HG02642 (cell line): ENCODE results near the gene DCUN1D3.
"Not testable (repeated sequence)": the region's sequence is repeated elsewhere in the genome, so short reads cannot be mapped to it uniquely, and the experiment has no call there.

Experiments
- ATAC-seq: cut with Tn5 transposase; IDR thresholded peaks from one replicate; pipeline ENCODE4 v1.9.1; 2021; ENCODE audit warnings: mild to moderate bottlenecking; ENCODE audit not compliant: unreplicated experiment, poor library complexity

Gene DCUN1D3, protein sequence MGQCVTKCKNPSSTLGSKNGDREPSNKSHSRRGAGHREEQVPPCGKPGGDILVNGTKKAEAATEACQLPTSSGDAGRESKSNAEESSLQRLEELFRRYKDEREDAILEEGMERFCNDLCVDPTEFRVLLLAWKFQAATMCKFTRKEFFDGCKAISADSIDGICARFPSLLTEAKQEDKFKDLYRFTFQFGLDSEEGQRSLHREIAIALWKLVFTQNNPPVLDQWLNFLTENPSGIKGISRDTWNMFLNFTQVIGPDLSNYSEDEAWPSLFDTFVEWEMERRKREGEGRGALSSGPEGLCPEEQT

DNA sequence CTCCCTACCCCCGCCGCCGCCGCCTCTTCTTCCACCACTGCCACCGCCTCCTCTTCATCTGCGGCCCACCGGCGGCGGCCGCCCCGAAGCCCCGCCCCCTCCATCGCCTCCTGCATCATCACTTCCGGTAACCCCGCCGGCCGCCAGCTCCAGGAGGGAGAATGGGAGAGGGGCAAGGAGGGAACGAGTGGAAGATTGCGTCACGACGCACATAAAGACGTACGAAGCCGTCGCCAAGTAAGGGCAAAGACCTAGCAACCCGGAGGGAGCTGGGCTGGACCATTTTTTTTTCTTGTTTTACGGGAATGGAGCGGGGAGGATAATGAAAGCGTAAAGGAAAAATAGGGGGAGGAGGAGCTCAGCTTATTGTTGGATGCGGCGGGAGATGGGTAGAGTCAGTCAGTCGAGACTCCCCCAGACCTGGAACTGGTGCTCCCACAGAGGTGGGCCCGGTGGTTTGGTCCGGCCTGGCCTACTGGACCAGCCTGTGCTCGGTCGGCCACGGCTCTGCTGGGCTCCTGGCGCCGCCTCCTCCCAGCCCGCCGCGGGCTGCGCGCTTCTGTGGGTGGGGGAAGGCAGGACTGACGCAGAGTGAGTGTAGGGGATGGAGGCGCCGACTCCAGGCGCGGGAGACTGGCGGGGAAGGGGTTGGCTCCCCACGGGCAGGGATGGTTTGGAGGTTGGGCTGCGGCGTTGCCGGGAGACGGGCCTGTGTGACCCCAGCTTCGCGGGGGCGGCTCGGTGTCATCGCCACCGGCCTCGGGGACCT lies at the start of gene DCUN1D3, which contains the start of gene LYRM1:
Gene DCUN1D3 (minus strand): TSS at position 60 of the 769 bp plus-strand sequence. CDS start 37,820 bp downstream, outside the sequence.
Gene LYRM1 (plus strand): TSS at position 473 of the 769 bp plus-strand sequence. CDS start 14,785 bp downstream, outside the sequence.
- peak; percentile 79 for ATAC-seq

DNA sequence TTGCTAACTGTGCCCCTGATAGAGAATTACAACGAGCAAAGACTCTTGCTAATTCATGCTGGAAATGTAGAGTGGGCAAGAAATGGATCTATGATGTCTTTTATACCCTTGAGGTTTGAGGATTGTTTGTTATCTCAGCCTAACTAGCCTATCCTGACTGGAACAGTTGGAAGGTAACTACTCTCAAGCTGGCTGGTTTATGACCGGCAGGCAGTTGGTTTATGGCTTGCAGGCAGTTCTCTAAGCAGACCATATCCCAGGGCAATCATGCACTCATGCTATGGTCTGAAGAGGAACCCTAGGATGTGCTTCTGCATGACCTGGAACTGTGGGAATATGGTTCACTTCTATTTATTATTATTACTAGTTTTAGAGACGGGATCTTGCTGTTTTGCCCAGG lies 49.5 kb upstream of the DCUN1D3 start:
- ATAC-seq, result no peak

DNA sequence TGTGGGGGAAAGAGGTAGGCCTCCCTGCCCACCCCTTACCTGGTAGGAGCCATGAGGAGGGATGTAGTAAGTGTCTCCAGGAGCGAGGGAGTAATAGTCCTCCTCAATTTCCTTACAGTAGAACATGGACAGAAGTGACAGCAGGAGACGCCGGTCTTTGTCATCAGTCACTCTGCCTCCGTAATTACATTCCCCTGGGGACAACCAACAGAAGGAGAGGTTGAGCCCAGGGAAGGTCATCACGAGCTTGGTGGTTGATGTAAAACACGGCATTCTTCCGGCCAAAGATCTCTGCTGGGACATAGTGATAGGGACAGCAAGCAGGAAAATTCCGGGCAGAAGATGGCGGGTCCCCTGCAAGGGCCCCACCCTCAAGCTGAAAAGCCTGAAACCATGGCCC lies 48.3 kb upstream of the DCUN1D3 start:
- ATAC-seq, result no peak

DNA sequence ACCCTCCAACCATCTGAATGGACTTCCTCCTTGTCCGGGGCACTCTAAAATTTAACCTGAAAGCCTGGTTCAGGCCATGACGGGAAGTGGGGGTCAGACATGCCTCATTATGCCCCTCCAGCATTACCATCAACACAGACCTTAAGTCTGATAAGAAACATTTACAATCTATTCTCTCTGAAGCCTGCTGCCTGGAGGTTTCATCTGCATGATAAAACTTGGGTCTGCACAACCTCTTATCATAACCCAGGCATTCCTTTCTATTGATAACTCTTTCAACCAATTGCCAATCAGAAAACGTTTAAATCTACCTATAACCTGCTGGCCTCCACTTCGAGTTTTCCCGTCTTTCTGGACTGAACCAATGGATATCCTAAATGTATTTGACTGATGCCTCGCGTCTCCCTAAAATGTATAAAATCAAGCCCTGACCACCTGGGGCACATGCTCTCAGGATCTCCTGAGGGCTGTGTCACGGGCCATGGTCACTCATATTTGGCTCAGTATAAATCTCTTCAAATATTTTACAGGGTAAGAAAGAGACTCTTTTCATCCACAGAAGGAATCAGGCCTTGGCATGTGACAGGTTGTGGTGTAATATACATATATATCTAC lies 46.0 kb upstream of the DCUN1D3 start:
- no peak for ATAC-seq

DNA sequence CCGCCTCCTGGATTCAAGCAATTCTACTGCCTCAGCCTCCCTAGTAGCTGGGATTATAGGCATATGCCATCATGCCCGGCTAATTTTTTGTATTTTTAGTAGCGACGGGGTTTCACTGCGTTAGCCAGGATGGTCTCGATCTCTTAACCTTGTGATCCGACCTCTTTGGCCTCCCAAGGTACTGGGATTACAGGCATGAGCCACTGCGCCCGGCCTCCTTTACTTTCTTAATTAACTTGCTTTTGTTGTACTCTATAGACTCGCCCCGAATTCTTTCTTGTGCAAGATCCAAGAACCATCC lies 45.4 kb upstream of the DCUN1D3 start:
- ATAC-seq, result not testable (repeated sequence)

DNA sequence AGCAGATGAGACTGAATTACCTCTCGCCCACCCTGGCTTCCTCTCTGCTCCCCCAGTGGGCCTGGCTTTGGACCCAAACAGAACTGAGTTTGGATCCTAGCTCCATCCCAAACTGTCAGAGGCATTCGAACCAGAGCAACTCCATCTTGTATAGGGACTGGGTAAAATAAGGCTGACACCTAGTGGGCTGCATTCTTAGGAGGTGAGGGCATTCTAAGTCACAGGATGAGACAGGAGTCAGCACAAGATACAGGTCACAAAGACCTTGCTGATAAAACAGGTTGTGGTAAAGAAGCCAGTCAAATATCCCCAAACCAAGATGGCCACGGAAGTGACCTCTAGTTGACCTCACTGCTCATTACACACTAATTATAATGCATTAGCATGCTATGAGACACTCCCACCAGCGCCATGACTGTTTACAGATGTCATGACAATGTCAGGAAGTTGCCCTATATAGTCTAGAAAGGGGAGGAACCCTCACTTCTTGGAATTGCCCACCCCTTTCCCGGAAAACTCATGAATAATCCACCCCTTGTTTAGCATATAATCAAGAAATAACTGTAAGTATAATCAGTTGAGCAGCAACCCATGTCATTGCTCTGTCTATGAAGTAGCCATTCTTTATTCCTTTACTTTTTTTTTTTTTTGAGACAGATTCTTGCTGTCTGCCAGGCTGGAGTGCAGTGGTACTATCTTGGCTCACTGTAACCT lies 44.9 kb upstream of the DCUN1D3 start:
- ATAC-seq, result no peak

DNA sequence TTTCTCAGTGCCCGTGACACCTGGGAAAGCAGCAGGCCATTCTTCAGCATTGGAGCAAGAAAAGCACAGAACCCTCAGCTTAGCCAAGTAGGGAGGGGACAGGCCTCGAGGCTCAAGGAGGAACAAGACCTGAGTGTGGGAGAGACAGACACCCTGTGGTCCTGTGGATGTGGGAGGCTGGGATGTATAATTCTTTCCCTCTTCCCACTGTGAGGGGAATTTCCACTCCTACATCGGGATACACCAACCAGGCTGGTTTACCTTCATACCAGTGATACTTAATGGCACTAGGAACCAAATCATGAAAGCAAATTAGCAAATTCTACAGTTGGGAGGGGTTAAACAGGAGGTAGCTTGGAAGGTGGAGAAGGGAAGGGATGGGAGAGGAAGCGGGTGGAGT lies 42.1 kb upstream of the DCUN1D3 start:
- no peak for ATAC-seq

DNA sequence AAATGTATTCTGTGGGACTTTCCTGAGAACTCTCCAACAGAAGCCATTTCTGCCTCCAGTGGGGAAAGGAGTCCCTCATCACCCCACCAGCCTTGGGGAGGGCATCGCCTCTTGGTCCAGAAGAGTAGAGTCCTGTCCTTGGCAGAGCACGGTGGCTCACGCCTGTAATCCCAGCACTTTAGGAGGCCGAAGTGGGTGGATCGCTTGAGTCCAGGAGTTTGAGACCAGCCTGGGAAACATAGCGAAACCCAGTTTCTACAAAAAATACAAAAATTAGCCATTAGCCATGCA lies 41.4 kb upstream of the DCUN1D3 start:
- ATAC-seq, result no peak

DNA sequence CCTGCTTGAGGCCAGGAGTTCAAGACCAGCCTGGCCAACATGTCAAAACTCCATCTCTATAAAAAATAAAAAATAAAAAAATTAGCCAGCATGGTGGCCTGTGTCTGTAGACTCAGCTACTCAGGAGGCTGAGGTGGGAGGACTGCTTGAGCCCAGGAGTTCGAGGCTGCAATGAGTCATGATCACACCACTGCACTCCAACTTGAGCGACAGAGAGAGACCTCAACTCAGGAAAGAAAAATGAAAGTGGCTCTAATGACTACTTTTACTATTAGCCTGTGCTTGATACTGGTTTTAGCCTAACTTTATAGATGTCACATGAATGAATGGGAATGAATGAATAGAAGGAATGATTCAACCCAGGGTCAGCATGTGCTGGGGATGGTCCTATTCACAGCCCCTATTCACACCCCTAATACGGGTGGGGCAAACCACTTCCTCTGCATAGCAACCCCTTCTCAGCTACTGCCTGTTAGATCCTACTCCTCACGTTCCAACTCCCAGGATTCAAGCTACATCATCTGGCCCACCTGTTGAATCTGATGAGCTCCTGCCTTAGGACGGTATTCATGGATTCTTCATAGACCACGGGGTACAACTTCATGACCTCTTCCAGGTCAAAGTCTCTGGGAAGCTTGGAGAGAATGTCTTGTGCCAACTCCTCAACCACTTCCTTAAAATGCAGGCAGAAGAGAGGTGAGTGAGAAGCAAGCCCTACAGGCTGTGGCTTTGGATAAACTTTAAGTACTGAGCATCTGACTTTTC lies 40.9 kb upstream of the DCUN1D3 start:
- no peak for ATAC-seq

DNA sequence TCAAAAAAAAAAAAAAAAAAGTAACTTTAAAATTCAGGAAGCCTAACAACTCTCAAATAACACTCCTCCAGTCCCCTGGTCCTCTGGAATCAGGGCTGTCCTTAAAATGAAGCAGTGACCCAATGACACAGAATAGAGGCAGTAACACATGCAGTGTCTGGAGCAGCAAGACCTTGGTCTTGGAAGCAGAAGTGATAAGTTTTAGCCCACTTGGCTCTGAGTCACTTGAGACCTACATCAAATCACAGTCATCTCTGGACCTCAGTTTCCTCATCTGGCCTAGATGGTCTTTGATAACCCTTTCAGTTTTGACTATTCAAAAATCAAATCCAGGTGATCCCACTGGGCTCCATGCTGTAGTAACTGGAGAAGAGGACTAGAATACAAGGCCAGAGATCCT lies 39.5 kb upstream of the DCUN1D3 start:
- no peak for ATAC-seq

DNA sequence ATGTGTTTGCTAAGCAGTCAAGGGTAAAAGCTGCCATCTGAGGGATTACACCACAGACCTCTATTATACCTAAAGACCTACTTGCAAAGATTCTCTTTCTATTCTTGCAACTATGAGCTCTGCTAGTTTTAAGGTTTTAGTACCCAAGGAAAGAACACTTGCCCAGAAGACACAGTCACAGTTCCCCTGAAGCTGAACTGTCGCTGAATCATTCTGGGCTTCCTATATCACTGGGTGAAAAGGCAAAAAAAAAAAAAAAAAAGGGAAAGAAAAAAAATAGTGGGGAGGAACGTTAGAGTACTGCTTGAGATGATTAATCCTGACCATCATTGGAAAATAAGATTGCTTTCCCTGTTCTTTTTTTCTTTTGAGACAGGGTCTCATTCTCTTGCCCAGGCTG lies 38.3 kb upstream of the DCUN1D3 start:
- ATAC-seq, result no peak

DNA sequence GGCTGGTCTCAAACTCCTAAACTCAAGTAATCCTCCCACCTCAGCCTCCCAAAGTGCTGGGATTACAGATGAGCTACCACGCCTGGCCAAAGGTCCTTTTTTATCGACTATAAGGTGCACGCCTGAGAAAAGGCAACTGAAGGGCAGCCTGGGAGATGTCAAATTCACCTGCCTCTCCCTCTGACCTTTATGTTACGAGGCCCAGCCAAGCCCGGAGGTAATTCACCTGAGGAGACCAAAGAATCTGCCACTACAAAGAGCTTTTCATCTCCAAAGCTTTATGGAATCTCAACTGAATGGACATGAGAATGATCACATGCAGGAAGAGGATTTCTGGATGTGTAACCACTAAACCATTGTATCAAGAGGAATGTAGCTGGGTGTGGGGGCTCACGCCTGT lies 37.6 kb upstream of the DCUN1D3 start:
- ATAC-seq, result no peak

DNA sequence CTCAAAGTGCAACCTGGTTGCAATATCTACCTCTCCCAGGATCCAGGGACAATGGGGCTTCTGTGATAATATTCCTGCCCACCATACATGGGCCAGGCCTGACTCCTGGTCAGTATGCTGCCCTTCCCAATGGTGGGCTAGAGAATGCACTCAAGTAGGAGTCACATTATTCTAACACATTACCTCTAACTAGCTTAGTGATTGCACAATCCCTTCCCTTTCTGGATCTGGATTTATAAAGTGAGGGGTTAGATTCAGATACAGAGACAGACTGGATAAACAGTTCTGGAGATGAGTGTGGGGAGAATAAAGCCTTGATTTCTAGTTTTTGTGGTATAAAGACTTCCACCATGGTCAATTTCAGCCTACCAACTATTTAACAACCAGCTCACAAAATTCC lies 33.4 kb upstream of the DCUN1D3 start:
- no peak for ATAC-seq

DNA sequence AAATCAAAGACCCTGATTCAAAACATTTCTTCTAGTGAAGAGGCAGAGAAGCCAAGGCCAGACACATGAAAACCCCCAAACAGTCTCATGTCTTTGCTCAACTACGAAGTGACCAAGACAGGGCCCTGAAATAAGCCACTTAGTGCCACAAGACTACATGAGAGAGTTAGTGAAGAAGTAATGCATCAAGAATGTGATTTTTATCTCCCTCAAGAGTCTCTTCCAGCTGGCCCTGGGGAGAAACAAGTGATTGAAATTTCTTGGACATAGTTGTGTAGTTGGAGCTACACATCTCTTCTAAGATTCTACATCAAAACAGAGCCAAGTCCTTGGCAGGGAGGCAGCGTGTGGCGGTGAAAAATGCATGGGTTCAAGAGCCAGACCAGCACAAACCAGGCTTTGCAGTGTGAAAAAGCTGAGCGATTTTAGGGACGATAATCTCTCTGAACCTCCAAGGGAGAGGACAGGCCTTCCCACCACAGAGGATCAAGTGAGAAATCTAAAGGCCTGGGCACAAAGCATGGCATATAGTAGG lies 31.0 kb upstream of the DCUN1D3 start:
- ATAC-seq, result no peak

DNA sequence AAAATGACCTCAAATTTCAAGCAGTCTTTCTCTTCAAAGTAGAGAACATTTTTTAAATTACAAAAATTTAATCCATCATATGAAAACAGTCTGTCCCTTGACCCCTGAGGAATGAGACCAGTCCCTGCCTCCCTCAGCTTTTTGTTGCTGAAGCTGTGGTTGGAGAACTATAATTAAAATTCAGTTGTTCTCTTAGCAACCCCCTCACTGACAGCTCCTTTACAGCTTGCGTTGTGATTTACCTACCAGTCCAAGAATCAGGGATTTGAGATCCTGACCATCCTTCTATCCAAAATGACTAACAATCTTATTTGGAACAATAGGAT lies 30.2 kb upstream of the DCUN1D3 start:
- no peak for ATAC-seq

DNA sequence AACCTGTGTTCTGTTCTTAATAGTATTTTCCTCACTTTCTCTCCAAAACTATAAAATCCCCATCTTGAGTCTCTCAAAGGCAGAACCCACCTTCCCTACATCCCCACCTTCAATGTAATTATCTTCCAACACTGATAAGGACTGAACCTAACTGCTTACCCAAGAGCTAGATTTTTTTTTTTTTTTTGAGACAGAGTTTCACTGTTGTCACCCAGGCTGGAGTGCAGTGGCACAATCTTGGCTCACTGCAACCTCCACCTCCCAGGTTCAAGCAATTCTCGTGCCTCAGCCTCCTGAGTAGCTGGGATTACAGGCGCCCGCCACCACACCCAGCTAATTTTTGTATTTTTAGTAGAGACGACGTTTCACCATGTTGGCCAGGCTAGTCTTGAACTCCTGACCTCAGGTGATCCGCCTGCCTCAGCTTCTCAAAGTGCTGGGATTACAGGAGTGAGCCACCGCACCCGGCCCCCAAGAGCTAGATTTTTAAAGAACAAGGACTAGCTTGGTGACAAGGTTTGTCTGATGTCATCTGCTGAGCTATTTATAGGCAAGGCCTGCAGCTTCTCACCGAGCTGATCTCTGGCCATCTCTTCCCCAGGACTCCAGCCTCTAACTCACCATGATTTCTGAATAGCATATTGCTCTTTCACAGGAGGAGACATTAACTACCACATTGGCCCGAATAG lies 29.7 kb upstream of the DCUN1D3 start:
- ATAC-seq, result not testable (repeated sequence)

DNA sequence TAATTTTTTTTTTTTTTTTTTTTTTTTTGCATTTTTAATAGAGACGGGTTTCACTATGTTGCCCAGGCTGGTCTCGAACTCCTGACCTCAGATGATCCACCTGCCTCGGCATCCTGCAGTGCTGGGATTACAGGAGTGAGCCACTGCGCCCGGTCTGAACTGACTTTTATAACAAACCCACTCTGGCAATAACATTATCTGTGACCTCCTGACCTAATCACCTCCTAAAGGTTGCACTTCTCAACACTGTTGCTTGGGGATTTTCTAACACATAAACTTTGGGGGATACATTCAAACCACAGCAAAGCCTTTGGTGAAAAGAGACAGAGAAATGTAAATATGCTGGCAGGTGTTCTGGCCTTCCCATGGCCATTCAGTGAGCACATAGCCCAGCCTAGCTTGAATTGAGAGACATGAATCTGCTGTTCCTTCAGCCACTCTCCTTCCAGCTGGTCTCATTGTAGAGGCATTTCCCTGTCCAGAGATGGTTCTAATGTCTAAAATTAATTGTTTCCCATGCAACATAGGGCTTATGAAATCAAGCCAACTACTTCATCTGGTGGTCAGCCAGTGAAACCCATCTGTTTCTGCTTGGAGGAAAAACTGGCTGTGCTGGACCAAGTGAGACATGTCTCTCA lies 28.7 kb upstream of the DCUN1D3 start:
- ATAC-seq, result no peak

DNA sequence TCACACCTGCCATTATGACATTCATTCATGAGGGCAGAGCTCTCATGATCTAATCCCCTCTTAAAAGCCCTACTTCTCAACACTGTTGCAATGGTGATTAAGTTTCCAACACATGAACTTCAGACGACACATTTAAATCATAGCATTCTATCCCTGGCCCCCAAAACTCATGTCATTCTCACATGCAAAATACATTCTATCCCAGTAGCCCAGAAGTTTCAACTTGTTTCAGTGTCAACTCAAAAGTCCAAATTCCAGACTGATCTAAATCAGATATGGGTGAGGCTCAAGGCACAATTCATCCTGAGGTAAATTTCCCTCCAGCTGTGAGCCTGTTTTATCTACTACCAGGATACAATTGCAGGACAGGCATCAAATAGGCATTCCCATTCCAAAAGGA lies 25.6 kb upstream of the DCUN1D3 start:
- ATAC-seq, result no peak

DNA sequence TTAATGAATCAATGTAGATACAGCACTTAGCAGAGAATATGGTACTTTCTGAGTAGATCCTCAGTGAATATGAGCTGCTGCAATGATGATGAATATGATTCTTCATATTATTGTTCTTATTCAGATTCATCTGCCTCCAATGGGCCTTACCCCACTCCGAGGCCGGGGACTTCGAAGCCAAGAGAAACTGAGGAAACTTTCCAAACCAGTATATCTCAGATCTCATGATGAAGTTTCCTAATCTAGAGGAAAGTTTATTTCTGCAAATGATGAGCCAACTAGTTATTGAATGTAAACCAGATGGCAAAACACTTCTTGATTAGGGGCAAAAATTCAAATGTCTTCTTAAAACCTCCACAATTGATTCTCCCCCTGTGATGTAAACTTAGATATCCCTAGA lies 23.7 kb upstream of the DCUN1D3 start:
- no peak for ATAC-seq
